Activated CD8-positive, alpha-beta memory T cell treated with anti-CD3 and anti-CD28 coated beads for 48 hours (primary cell): ENCODE data around the gene RNF113B.

Source experiments
- DNase-seq, 3 experiments: peaks; one replicate each; pipeline ENCODE4 v3.0.0-alpha.2; 2020; ENCODE audit warnings: low read depth in 2 of 3, low spot score in 2 of 3

The RNF113B gene

GRCh38 chr13:98142380-98143156 is 34.5 kb downstream of the RNF113B start, which contains the start of gene FARP1:
Gene FARP1, plus strand, starts transcription at chr13:98143094. Its CDS starts 70,149 bp downstream, at chr13:98213243.
- DNase-seq = peak in 2 of 3 experiments; percentile 9 to 12

- DNase-seq = no peak
Measured at GRCh38 chr13:98141509-98142379, 35.3 kb downstream of the RNF113B start.

GRCh38 chr13:98141091-98141490 is 36.0 kb downstream of the RNF113B start:
- DNase-seq = no peak

GRCh38 chr13:98134901-98135300 is 42.2 kb downstream of the RNF113B start:
- DNase-seq = no peak

DNA sequence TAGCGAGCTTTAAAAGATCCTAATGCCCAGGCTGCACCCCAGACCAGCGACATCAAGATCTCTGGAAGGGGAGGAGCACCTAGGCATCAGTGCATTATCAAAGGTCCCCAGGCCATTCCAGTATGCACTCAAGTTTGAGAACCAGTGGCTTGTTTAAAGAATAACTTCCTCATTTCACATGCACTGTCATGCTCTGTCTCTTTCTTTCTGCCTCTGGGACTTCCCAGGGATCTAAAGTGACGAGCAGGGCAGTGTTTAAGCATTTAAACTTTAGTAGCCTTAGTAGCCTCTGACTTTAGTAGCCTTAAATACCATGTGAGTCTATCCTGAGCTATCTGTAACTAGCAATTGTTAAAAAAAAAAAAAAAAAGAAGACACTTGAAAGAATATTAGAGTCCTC is 43.1 kb downstream of the RNF113B start:
- DNase-seq = no peak

GRCh38 chr13:98129059-98129746 is 47.9 kb downstream of the RNF113B start:
- no peak for DNase-seq
